ENCODE data around the gene TUSC2.

Gene TUSC2

GRCh38 chr3:50354186-50354764, 26.3 kb upstream of the TUSC2 start:
- no peak for DNase-seq (ENCODE audit: low read depth in 2 of 2)

- no peak for DNase-seq (ENCODE audit: low read depth in 2 of 2)
Measured at GRCh38 chr3:50353245-50354004, 25.4 kb upstream of the TUSC2 start.

- no peak for DNase-seq (ENCODE audit: low read depth in 2 of 2)
Measured at GRCh38 chr3:50352781-50353180, 24.8 kb upstream of the TUSC2 start.

- no peak for DNase-seq (ENCODE audit: low read depth in 2 of 2)
Measured at GRCh38 chr3:50351323-50351697, 23.3 kb upstream of the TUSC2 start.

GRCh38 chr3:50350527-50351322, 22.7 kb upstream of the TUSC2 start, which contains the start of the genes CYB561D2 and NPRL2:
TSS of gene CYB561D2 (plus strand) at chr3:50350862. CDS start at chr3:50351434, 572 bp downstream.
TSS of gene NPRL2 (minus strand) at chr3:50350775. CDS start at chr3:50350652, 123 bp downstream.
- DNase-seq (ENCODE audit: low read depth in 2 of 2) = peak; percentile 98

GRCh38 chr3:50350213-50350526, 22.1 kb upstream of the TUSC2 start:
- no peak for DNase-seq (ENCODE audit: low read depth in 2 of 2)

GRCh38 chr3:50347187-50347813, 19.3 kb upstream of the TUSC2 start:
- peak; percentile 58 to 64 for DNase-seq (ENCODE audit: low read depth in 2 of 2)

- DNase-seq (ENCODE audit: low read depth in 2 of 2) = peak; percentile 56 to 74
Measured at GRCh38 chr3:50345586-50346234, 17.7 kb upstream of the TUSC2 start, which contains the start of gene ZMYND10. TSS of gene ZMYND10 (minus strand) at chr3:50345732. CDS start at chr3:50345579, 153 bp downstream.

GRCh38 chr3:50345008-50345407, 17.0 kb upstream of the TUSC2 start:
- DNase-seq (ENCODE audit: low read depth in 2 of 2) = no peak

- no peak for DNase-seq (ENCODE audit: low read depth in 2 of 2)
Measured at GRCh38 chr3:50342813-50343633, 15.0 kb upstream of the TUSC2 start.

GRCh38 chr3:50341996-50342650, 14.1 kb upstream of the TUSC2 start:
- DNase-seq (ENCODE audit: low read depth in 2 of 2) = no peak

- DNase-seq (ENCODE audit: low read depth in 2 of 2) = no peak
Measured at GRCh38 chr3:50341537-50341936, 13.5 kb upstream of the TUSC2 start.

- peak in 1 of 2 donors; percentile 71 for DNase-seq (ENCODE audit: low read depth in 2 of 2)
Measured at GRCh38 chr3:50340448-50341329, 12.7 kb upstream of the TUSC2 start, which contains the start of gene RASSF1. TSS of gene RASSF1 (minus strand) at chr3:50340836. CDS start at chr3:50340805, 31 bp downstream.

- DNase-seq (ENCODE audit: low read depth in 2 of 2) = no peak
Measured at GRCh38 chr3:50340147-50340447, 12.1 kb upstream of the TUSC2 start.

- DNase-seq (ENCODE audit: low read depth in 2 of 2) = no peak
Measured at GRCh38 chr3:50339485-50340146, 11.6 kb upstream of the TUSC2 start.

- DNase-seq (ENCODE audit: low read depth in 2 of 2) = no peak
Measured at GRCh38 chr3:50338965-50339364, 10.9 kb upstream of the TUSC2 start.

- peak; percentile 94 to 97 for DNase-seq (ENCODE audit: low read depth in 2 of 2)
Measured at GRCh38 chr3:50337175-50337861, 9.3 kb upstream of the TUSC2 start.

Data from activated CD4-positive, alpha-beta T cell treated with anti-CD3 and anti-CD28 coated beads for 24 hours (primary cell).